Measurements from ENCODE around the gene LONRF2. TPM values are rescaled to one million over a fixed set of nuclear protein-coding genes. Genes with fewer than 3 reads are reported as not detected.

Gene LONRF2
- total RNA-seq, 1 donor = under 0.01 TPM

DNA sequence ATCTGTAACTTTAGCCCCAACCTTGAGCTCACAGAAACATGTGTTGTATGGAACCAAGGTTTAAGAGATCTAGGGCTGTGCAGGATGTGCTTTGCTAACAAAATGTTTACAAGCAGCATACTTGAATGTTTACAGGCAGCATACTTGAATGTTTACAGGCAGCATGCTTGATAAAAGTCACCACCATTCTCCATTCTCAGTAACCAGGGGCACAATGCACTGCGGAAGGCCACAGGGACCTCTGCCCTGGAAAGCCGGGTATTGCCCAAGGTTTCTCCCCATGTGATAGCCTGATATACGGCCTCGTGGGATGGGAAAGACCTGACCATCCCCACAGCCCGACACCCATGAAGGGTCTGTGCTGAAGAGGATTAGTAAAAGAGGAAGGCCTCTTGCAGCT is 52.4 kb downstream of the LONRF2 start:
- Histone ChIP-seq H3K4me2 (ENCODE audit: insufficient read depth, low read length) (no peak overlapping the region), H3K4me1 (ENCODE audit: insufficient read depth, low read length) (no peaks in the 10 kb centered on the region), H3K4me3 (ENCODE audit: insufficient read depth, low read length) (no peak overlapping the region), H2AFZ (ENCODE audit: low read length) (no peak overlapping the region), H4K20me1 (ENCODE audit: insufficient read depth, low read length) (no peaks in the 10 kb centered on the region), H3K27ac (ENCODE audit: low read depth, low read length) (no peak overlapping the region), H3K79me2 (ENCODE audit: insufficient read depth, low read length) (no peaks in the 10 kb centered on the region), H3K36me3 (ENCODE audit: insufficient read depth, low read length) (no peaks in the 10 kb centered on the region), H3K27me3 (ENCODE audit: insufficient read depth, low read length) (peaks cover 7% of the 10 kb centered on the region), H3K9me3 (ENCODE audit: low read depth, low read length) (no peaks in the 10 kb centered on the region)
- TF ChIP-seq, protein P1, sequence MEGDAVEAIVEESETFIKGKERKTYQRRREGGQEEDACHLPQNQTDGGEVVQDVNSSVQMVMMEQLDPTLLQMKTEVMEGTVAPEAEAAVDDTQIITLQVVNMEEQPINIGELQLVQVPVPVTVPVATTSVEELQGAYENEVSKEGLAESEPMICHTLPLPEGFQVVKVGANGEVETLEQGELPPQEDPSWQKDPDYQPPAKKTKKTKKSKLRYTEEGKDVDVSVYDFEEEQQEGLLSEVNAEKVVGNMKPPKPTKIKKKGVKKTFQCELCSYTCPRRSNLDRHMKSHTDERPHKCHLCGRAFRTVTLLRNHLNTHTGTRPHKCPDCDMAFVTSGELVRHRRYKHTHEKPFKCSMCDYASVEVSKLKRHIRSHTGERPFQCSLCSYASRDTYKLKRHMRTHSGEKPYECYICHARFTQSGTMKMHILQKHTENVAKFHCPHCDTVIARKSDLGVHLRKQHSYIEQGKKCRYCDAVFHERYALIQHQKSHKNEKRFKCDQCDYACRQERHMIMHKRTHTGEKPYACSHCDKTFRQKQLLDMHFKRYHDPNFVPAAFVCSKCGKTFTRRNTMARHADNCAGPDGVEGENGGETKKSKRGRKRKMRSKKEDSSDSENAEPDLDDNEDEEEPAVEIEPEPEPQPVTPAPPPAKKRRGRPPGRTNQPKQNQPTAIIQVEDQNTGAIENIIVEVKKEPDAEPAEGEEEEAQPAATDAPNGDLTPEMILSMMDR (IDR thresholded peaks at IDR 0.05; ENCODE audit: extremely low read depth, low read depth, low read length) = no peak
- no peak for DNase-seq (ENCODE audit: insufficient read length, low spot score, missing footprints)

DNA sequence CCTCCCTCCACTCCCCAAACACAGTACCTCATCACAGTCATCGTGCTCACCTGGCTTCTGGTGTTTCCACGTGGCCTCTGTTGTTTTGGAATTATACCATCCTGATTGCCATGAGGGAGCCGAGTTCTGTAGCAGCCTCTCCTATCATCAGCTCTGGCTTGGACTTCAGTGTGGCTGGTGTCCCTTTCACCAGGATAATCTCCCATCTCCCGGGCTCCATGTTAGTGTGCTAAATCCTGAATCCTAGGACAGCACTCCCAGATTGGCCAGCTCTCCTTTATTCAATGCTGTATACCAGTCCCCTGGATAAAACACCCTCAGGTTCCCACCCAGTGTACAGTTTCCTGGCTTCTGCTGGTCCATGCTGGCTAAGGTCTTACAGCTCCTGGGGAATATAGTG is 53.3 kb downstream of the LONRF2 start:
- no peaks in the 10 kb centered on the region for H3K4me1 ChIP-seq (ENCODE audit: insufficient read depth, low read length)
- H3K4me2 ChIP-seq (ENCODE audit: insufficient read depth, low read length) = no peak overlapping the region
- TF ChIP-seq, protein P1 (IDR thresholded peaks at IDR 0.05; ENCODE audit: extremely low read depth, low read depth, low read length) = no peak
- no peak overlapping the region for H3K27ac ChIP-seq (ENCODE audit: low read depth, low read length)
- no peaks in the 10 kb centered on the region for H4K20me1 ChIP-seq (ENCODE audit: insufficient read depth, low read length)
- no peaks in the 10 kb centered on the region for H3K36me3 ChIP-seq (ENCODE audit: insufficient read depth, low read length)
- DNase-seq (ENCODE audit: insufficient read length, low spot score, missing footprints) = no peak
- no peaks in the 10 kb centered on the region for H3K79me2 ChIP-seq (ENCODE audit: insufficient read depth, low read length)
- peaks cover 8% of the 10 kb centered on the region for H3K27me3 ChIP-seq (ENCODE audit: insufficient read depth, low read length)
- no peaks in the 10 kb centered on the region for H3K9me3 ChIP-seq (ENCODE audit: low read depth, low read length)
- no peak overlapping the region for H2AFZ ChIP-seq (ENCODE audit: low read length)
- H3K4me3 ChIP-seq (ENCODE audit: insufficient read depth, low read length) = no peak overlapping the region

DNA sequence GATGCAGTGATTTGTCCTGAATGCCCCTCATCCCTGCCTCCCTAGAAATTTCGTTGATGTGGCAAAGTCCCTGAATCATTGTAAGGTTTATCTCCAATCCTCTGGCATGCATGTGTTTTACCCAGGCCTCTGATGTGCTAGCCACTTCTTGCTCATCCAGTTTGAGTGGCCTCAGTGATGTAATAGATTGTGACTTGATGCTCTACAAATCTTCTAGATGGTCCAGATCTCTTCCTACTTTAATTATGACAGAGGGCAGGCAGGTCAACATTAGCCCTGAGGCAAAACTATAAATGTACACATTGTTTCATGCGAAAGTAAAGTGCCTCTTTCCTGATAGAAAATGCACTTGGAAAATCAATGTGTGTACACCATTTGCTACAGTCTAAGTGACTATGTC is 54.5 kb downstream of the LONRF2 start:
- H3K79me2 ChIP-seq (ENCODE audit: insufficient read depth, low read length) = no peaks in the 10 kb centered on the region
- H3K27me3 ChIP-seq (ENCODE audit: insufficient read depth, low read length) = peaks cover 10% of the 10 kb centered on the region
- no peak overlapping the region for H3K4me3 ChIP-seq (ENCODE audit: insufficient read depth, low read length)
- no peaks in the 10 kb centered on the region for H4K20me1 ChIP-seq (ENCODE audit: insufficient read depth, low read length)
- DNase-seq (ENCODE audit: insufficient read length, low spot score, missing footprints) = no peak
- no peak overlapping the region for H2AFZ ChIP-seq (ENCODE audit: low read length)
- H3K4me1 ChIP-seq (ENCODE audit: insufficient read depth, low read length) = no peaks in the 10 kb centered on the region
- no peak overlapping the region for H3K27ac ChIP-seq (ENCODE audit: low read depth, low read length)
- H3K36me3 ChIP-seq (ENCODE audit: insufficient read depth, low read length) = no peaks in the 10 kb centered on the region
- no peak overlapping the region for H3K4me2 ChIP-seq (ENCODE audit: insufficient read depth, low read length)
- no peaks in the 10 kb centered on the region for H3K9me3 ChIP-seq (ENCODE audit: low read depth, low read length)
- TF ChIP-seq, protein P1 (IDR thresholded peaks at IDR 0.05; ENCODE audit: extremely low read depth, low read depth, low read length) = no peak

DNA sequence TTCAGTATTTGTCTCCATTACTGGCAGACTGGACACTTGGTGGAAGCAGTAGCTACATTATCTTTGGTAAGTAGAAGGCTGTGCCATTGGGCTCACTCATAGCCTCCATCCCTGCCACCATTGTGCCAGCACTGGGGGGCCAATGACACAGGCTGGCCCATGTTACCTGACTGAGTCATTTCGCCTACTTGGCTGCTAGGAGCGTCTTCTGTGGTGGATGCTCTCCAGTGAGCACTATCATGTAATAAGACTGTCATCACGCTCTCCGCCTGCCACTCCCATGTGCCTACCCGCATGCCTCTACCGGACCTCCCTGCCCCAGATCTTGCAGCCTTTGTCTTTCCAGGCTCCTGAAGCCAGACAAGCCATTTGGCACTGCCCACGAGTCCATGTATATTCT is 56.2 kb downstream of the LONRF2 start:
- no peaks in the 10 kb centered on the region for H3K4me1 ChIP-seq (ENCODE audit: insufficient read depth, low read length)
- no peaks in the 10 kb centered on the region for H3K79me2 ChIP-seq (ENCODE audit: insufficient read depth, low read length)
- H3K4me3 ChIP-seq (ENCODE audit: insufficient read depth, low read length) = no peak overlapping the region

More for the DNA sequence above, 56.2 kb downstream of the LONRF2 start:
- Histone ChIP-seq H4K20me1 (ENCODE audit: insufficient read depth, low read length) (no peaks in the 10 kb centered on the region), H3K27ac (ENCODE audit: low read depth, low read length) (no peak overlapping the region), H2AFZ (ENCODE audit: low read length) (no peak overlapping the region), H3K4me2 (ENCODE audit: insufficient read depth, low read length) (no peak overlapping the region), H3K36me3 (ENCODE audit: insufficient read depth, low read length) (no peaks in the 10 kb centered on the region), H3K9me3 (ENCODE audit: low read depth, low read length) (no peaks in the 10 kb centered on the region), H3K27me3 (ENCODE audit: insufficient read depth, low read length) (peaks cover 10% of the 10 kb centered on the region)
- DNase-seq (ENCODE audit: insufficient read length, low spot score, missing footprints) = no peak
- TF ChIP-seq, protein P1 (IDR thresholded peaks at IDR 0.05; ENCODE audit: extremely low read depth, low read depth, low read length) = no peak

All from osteoblast (primary cell).